HG03571 (cell line): Measurements from ENCODE around the gene CRLF1.

Experiments
- ATAC-seq: cut with Tn5 transposase; IDR thresholded peaks from one replicate; pipeline ENCODE4 v1.9.1; 2021; ENCODE audit not compliant: unreplicated experiment

CRLF1 gene

GRCh38 chr19:18559685-18560084 lies 46.9 kb downstream of the CRLF1 start:
- ATAC-seq = no peak

GRCh38 chr19:18558604-18559003 lies 48.0 kb downstream of the CRLF1 start:
- ATAC-seq = no peak

- ATAC-seq = no peak
Observed at GRCh38 chr19:18558202-18558555, 48.4 kb downstream of the CRLF1 start.

- peak; percentile 77 for ATAC-seq
Observed at GRCh38 chr19:18557411-18558201, 49.0 kb downstream of the CRLF1 start, which contains the start of gene KXD1. TSS of gene KXD1 (plus strand) at chr19:18557870. CDS start at chr19:18562057, 4,187 bp downstream.

GRCh38 chr19:18551631-18552030 lies 55.0 kb downstream of the CRLF1 start:
- ATAC-seq = no peak

- peak; percentile 45 for ATAC-seq
Observed at GRCh38 chr19:18543814-18544475, 62.7 kb downstream of the CRLF1 start.
